ENCODE results near the gene IGDCC3.
"Not testable (repeated sequence)": the region's sequence is repeated elsewhere in the genome, so short reads cannot be mapped to it uniquely, and the experiment has no call there.

The IGDCC3 gene

DNA sequence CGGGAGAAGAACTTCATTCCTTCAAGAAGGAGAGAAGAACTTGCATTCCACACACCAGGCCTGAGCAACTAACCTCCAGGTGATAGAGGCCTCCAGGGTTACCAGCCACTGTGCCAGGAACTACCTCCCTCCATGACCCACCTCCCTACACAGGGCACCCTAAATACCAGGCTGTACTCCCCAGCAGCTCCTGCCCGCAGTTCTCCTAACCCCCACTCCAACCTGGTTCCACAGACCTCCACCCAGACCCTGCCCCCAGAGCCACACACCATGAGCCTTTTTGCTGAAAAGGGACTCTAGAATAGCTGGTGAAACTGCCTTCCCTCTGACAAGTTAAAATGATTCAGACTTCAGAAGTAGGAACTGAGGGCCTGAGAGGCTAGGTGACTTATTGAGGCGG is 8.2 kb downstream of the IGDCC3 start:
- no peak for DNase-seq

DNA sequence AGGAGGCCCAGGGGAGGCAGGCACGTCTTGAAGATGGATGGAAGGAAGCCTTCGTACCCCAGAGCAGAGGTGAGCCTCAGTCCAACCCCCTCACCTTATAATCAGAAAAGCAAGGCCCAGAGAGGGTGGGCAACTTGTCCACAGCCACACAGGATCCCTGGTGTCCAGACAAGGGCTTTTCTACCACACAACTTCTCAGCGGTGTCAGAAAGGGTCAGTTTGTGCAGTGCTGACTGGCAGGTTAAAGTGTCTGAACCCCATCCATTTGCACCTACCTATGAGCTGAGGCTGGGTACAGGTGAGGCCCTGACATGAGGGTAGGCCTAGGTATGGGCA is 8.6 kb downstream of the IGDCC3 start:
- DNase-seq, result no peak

DNA sequence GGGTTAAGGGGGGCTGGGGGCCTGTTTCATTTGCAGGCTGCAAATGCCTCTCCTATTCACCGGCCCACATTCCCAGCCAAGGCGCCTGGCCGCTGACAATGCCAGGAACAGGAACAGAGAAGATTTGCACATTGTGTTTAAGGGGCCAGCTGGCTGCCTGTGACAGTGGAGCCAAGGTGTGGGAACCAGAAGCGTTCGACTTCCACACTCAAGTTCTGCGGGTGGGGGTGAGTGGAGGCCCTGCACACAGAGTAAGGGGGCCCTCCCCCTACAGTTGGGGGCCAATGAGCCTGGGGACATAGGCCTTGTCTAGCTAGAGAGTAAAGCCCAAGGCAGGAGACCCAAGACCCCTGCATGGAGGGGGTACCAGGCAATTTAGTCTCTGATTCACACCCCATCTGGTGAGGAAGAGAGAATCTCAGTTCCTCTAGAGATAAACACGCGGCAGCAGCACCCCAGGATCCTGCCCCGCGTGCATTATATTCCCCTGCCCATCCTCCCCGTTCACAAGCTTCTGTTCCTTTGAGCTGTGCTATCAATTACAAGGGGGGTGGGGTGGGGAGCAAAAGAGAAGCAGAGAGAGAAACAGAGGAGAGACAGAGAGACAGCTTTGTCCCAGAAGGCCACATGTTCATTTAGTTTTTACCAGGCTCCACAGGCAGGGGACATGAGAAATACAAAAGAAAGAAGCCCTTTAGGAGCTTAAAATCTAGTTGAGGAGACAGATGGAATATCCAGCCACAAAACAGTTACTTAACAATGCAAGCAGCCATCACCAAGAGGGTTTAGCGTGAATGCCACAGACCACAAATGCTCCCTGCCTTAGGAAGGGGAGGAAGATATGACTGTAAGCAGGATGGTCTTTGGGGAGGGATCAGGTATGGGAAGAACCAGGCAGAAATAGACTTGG is 9.2 kb downstream of the IGDCC3 start:
- DNase-seq, result no peak

DNA sequence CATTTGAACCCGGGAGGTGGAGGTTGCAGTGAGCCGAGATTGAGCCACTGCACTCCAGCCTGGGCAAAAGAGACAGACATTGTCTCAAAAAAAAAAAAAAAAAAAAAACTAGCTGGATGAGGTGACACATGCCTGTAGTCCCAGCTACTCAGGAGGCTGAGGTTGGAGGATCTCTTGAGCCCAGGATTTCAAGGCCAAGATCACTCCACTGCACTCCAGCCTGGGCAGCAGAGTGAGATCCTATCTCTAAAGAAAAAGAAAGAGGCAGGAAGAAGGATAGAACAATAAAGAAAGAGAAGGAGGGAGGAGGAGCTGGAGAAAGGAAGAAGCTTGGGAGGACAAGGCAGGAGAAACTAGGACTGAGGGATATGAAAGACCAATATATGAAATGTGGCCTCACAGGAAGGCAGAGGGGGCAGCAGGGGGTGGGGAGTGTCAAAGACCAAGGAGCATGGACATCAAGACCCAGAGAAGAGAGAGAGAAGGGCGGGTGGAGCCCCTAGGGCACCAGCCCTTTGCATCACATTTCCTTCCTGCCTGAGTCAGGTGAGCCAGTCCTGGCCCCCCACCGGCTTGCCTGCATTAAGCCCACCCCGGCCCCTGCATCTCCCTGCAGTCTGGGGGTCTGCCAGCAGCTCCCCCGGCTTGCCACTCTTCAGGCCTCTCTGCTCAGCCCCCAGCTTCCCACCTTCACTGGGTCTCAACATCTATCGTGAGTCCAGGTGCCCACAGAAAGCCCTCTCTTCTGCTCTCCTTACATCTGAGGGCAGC is 11.5 kb downstream of the IGDCC3 start:
- no peak for DNase-seq

DNA sequence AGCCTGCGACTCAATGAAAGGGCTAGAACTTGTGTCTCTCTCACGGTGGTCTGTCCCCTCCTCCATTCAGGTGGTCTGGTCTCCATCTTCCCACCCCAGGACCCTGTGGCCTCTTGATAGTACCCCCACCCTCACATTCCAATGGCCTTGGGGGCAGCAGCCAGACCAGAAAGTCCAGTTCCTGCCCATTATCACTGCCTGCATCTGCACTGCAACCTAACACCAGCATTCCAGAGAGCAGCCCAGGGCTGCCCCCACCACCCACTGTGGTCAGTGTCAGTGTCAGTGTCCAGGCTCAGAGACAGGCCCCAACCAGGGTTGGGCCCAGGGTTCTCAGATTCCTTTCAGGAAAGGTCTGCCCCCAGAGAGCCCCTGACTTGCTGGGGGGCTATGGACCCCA is 12.6 kb downstream of the IGDCC3 start:
- DNase-seq, result no peak

DNA sequence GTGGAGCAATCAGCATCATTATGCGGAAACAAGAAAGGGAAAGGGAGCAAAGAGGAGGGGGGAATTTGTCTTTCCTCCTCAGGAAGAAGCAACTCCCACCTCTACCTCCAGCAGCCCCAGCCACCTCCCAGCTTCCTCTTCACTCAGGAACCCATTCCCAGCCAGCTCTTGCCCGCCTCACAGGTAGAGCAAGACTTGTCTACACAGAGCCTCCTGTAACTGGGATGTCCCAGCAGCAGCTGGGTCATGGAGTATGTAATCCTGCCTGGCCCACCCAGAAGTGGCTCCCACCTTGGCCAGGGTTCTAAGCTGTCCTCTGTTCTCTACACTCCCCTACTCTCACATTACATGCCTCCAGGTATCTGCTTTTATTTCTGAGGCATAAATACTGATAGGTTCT is 14.0 kb downstream of the IGDCC3 start:
- no peak for DNase-seq

DNA sequence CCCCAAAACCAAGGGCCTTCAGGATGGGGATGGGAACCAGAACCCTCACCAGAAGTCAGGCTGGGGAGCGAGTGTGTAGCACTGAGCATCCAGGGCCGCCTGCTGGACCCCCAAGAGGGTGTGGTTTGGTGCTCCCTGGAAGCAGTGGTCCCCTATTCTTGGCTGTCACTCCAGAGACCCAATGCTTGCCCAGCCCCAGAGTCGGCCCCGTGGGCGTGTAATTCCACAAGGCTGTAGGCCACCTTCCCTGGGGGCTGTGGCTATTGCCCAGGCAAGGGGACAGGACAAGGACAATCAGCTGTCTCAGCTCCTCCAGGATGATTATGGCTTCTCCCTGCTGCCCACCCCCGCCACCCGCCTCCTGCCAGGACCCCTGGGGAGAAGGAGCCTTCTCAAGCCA is 14.5 kb downstream of the IGDCC3 start:
- DNase-seq, result no peak

DNA sequence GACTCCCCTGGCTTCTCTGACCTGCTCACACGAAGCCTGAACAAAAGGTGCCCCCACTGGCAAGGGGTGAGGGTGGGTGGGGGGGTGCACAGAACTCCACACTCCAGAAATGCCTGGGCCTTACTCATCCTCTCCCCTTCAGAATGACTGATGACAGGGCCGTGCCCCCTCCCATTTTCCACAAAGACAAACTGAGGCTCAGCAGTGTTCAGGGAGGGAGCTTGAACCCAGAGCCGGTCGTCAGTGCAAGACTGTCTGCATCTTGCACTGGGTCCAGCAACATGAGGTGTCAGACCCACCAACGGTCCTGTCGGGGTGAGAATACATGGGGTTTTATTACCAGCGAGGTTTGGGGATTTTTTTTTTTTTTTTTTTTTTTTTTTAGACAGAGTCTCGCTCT is 15.3 kb downstream of the IGDCC3 start:
- DNase-seq, result no peak

DNA sequence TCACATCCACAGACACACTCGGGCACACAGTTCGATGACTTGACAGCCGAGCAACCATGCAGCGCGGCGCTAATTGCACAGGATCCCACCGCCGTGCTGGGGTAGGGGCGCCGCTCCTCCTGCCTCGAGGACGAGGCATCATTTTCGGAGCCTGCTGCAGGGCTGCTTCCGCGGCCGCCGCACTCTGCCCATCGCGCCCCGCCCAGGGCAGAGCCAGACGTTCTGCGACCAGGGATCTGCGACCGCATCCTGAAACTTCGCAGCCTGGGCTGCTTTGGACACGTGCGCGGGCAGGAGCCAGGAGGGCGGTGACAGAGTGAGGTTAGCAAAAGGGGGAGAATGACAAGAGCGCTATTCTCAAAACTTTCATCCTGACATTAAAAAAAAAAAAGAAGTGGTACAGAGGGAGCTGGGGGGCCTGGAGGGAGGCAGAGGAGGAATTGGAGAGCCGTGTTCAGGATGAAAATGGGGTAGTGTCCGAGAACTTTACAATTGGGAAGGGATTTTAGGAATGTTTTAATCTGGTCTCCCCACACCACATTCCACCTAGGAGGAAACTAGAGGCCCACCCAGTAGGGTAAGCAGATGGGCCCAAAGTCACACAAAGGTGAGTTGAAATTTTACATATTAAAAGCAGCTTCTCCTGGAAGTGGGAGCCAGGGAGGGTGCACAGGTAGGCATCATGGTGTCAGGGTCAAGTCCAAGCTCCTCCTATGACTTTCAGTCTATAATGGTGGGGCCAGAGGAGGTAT is 15.9 kb downstream of the IGDCC3 start:
- DNase-seq, result no peak

DNA sequence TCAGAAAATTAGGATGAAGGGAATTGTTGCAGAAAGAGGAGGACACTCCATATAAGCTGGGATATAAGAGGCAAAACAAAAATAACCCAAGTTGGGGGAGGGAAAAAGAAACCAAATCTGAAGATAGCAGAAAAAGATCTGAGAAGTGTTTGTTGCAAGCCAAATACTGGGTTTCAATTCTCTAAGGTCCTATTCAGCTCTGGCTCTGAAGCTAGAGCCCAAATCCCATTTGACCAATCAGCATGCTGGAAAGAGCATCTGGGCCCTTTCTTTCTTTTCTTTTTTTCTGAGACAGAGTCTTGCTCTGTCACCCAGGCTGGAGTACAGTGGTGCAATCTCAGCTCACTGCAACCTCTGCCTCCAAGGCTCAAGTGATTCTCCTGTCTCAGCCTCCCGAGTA is 17.3 kb downstream of the IGDCC3 start:
- no peak for DNase-seq

DNA sequence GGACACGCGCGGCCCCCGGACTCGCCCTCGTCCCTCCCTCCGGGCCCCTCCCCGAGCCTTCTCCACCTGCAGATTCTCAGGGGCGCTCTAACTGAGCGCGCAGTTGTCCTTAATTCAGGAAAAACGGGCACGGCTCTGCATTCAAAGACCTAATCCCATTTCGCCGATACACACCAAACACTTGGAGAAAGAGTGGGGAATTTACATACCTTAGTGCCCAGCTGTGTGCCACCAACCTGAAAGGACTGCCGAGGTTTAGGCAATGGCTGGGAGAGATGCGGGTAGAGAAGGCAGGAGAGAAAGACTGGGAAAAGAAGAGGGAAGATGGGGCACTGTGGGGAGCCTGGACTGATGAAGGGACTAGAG is 21.8 kb downstream of the IGDCC3 start:
- DNase-seq, result no peak

DNA sequence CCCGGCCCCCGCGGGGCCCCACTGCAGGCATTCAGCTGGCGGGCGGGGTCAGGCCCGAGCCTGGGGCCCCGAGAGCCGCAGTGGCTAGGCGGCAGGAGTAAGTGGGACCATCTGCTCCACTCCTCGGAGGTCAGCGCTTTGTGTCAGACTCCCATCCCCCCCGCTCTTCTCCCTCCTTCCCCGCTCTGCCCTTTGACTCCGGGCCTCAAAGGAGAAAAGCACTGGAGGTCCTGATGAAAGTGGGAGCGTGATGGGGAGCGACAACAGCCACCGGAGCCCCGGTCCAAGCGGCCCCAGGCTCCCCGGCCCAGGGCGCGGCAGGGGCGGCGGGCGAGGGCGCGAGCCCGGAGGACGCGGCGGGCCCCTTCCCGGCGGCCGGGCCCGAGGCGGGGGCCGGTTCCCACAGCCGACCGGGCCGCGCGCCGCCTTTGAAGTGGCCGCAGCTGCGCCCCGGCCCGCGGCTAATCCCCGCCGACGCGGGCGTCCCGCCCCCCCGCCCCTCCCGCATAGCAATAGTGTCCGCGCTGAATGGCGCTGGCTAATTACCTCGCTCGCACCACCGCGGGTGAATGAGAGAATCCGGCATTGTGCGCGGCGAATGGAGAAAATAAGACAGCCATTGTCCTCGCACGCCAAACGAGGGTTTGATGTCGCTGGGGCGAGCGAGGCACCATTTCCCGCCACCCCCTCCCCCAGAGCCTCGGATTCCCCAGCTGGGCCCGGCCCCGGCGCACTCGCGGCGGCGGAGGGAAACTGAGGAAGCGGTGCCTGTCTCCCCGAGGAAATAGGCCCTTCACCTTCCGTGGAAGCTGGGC is 22.4 kb downstream of the IGDCC3 start:
- no peak for DNase-seq

DNA sequence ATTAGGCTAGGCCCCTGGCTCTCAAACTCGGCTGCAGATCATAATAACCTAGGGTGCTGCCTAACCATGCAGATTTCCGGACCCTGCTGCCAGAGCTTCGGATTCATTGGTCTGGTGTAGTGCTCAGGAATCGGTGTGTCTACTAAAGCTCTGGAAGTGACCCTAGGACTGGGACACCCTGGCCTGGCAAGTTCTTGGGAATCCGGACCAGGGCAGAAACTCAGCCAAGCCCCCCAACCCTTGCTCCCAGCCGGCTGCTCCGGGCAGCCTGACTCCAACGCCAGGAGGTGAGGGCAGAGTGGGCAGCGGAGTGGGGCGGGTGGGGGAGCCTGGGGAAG is 23.0 kb downstream of the IGDCC3 start:
- no peak for DNase-seq

DNA sequence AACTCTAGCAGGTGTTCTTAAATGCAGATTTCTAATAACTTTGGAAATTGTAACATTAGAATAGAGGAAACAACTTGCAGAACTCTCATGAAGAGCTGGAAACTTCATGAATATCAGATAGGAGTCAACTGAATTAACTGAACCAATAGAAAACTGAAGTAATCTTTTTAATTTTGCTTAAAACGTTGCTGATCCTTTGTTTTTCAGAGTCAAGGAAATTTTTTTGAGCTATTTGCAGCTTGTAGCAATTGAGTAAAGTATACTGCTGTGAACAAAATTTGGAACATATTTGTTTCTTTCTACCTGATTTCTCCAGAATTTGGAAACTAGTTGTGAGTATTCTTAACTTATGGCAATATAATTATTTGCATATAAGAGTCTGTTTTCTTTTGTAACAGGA is 25.8 kb downstream of the IGDCC3 start:
- not testable (repeated sequence) for DNase-seq

DNA sequence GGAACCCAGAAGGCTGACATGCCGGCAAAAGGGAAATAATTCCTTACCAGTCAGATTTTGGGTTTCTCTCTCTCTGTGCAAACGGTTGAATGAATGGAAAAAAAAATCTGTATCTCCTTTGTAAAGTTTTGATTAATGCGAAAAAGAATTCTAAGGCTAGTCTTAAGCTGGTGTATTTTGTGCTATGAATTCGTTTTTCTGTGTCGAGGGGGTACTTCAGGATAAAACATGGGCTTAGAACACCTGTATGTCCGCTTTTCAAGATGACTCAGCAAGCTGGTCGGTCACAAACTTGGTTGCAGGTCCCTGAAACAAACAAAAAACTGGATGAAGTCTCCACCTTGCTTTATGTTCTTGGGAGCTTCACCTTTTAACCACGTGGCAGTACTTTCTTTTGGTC is 28.5 kb downstream of the IGDCC3 start:
- DNase-seq, result no peak

DNA sequence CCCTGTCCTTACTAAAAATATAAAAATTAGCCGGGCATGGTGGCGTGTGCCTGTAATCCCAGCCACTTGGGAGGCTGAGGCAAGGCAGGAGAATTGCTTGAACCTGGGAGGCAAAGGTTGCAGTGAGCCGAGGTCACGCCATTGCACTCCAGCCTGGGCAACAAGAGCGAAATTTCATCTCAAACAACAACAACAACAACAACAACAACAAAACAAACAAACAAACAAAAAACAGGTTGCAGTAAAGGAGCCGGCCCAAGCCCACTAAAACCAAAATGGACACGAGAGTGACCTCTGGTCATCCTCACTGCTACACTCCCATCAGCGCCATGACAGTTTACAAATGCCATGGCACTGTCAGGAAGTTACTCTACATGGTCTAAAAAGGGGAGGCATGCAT is 30.0 kb downstream of the IGDCC3 start:
- not testable (repeated sequence) for DNase-seq

DNA sequence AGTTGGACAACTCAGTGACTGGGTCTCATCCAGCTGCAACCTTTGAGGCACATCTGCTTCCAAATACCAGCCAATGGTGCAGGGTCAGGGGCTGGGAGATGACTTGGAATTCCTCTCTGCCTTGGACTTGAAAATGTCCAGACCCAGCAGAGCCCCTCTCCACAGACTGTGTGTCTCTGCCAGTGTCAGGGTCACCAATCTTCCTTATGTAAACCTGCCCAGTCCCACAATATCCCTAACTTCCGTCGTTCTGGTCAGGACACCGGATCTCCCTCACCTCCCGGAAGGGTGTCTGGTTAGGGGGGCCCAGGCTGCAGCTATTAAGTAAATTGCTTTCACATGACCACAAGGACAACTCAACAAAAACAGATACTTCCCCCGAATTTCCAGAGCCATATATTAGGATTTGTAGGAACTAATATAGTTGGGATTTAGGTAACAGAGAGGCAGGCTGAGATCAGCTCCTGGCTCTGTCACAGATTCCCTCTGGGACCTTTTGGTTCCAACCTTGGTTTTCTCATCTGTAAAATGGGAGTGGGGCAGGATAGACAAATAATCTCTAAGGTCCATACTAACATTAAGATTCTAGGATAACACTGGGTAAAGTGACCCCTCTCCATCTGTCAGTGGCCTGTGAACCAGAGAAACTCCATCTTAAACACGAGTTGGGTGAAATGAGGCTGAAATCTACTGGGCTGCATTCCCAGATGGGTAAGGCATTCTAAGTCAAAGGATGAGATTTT is 30.8 kb downstream of the IGDCC3 start:
- DNase-seq, result no peak

DNA sequence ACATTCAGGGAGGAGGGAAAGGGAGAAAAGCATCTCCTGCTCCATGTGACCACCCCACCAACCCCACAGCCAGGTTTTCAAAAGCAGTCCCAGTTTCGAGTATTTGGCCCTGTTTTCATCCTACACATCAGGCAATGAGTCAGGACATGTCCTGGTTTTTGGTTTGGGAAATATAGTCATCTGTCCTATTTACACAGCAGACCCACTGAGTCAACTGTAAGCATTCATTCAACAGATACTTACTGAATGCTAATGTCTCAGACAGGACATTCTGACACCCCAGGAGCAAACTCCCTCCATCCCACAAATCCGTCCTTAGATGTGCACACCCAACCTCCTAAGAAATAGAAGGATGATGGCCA is 32.9 kb downstream of the IGDCC3 start:
- no peak for DNase-seq

DNA sequence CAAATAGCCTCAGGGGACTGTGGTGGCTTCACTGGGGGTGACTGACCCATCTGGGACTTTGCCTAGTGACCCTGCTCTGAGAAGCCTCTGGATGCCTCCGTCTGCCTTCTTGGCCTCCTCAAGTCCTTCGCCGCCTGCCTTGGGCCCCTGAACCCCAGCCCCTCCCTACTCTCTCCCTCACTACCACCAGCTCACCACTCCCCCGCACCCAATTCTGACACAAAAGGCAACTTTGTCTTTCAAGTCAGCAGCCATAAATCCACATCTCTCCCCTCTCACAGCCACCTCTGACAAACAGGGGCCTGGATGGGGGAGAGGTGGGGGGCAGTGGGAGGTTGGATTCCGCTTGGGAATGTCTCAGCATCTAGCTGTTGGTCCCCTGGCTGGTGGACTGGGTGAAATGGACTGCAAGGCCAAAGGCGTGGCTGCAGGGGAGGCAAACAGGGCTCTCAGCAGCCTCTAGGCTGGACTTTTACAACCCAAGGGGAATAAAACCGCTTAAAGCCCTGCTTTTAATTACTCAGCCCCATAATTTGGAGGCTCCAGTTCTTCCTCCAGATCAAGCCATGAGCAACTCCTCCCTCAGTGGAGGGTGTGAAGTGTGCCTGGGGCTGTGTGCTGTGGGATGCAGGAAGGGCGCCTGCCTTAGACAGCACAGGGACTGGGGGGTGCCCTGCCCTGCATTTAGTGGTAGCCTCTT is 33.4 kb downstream of the IGDCC3 start:
- DNase-seq, result no peak

DNA sequence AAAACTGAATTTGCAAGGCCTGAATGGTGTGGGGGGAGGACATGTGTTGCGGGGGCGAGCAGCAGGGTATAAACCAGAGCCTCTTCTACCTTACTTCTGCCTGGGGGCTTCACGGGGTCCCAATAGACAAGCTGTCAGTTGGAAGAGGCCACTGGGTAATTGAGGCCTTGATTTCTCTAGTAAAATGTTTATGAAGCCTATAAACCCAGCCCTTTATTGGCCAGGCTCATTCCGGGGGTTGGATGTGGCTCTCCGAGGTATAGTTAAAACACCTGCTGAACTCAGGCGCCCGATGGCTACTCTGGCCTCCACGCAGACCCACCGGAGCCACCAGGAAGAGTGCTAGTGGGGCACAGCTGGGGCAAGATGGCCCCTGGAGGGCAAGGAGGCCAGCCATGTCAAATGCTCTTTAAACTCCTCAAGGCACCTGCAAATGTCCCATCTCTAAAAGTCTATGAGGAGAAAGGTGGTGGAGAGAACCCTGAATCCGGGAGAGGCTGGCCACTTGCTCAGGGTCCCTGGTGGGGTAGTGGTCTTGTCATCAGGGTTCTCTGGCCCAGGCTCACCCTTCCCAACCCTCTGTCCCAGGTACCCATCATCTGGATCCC is 34.3 kb downstream of the IGDCC3 start:
- DNase-seq, result no peak

DNA sequence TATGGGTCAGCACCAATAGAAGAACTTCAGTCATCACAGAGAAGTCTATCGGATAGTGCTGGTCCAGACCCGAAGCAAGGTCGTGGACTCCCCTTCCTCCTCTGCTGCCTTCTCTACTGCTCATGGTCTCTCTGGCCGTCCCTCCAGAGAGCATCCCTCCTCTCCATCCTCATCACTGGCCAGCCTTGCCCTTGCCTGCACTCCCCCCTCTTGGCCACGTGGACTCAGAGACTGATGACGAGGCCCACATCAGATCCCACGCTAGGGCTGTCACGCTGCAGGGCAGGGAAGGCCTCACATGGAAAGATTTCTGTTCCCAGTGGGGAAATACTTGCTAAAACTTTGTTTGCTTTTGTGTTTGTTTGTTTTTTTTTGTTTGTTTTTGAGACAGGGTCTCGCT is 35.3 kb downstream of the IGDCC3 start:
- DNase-seq, result no peak
